Stomach (tissue), 9 donors: ENCODE measurements around the gene SLC39A6. TPM values are rescaled to one million over a fixed set of nuclear protein-coding genes. Genes with fewer than 3 reads are reported as not detected.

Experiments
- DNase-seq, 2 donors: peaks; one replicate each; pipeline versions ENCODE4 v3.0.0 to v3.0.0-alpha.2; 2013 to 2019
- H3K27ac ChIP-seq, 5 donors: fragments of 200-600 bp in 4 of 5; sonication (generic) in 4 of 5; one replicate each; pipeline ENCODE4 v1.5.1; 2013 to 2019; ENCODE audit warnings: mild to moderate bottlenecking in 1 of 5, moderate library complexity in 1 of 5
- H3K27me3 ChIP-seq, 3 donors: fragments of 200-600 bp; sonication (generic); one replicate each; pipeline ENCODE4 v1.5.1; 2017 to 2019; ENCODE audit warnings: mixed run types in 1 of 3
- H3K36me3 ChIP-seq, 4 donors: fragments of 200-600 bp; sonication (generic); 1 replicate in 3 of 4; 2 replicates in 1 of 4; pipeline ENCODE4 v1.5.1; 2016 to 2019
- H3K4me1 ChIP-seq, 4 donors: fragments of 200-600 bp; sonication (generic); one replicate each; pipeline ENCODE4 v1.5.1; 2016 to 2019
- H3K4me3 ChIP-seq, 4 donors: fragments of 200-600 bp; sonication (generic) in 3 of 4; one replicate each; pipeline ENCODE4 v1.5.1; 2016 to 2019; ENCODE audit warnings: mild to moderate bottlenecking in 1 of 4
- H3K9me3 ChIP-seq, 4 donors: fragments of 200-600 bp; sonication (generic); one replicate each; pipeline ENCODE4 v1.5.1; 2016 to 2019
- EP300 ChIP-seq: sonication (generic); formaldehyde crosslinking; IDR thresholded peaks from one replicate; pipeline ENCODE4 v1.6.1; 2017; ENCODE audit warnings: antibody characterized with exemption
- POLR2A ChIP-seq, 4 donors: fragments of 450-650 bp; IDR thresholded peaks; one replicate each; pipeline ENCODE4 v1.6.1; 2016; ENCODE audit warnings: antibody characterized with exemption in 4 of 4, control low read depth in 2 of 4, mild to moderate bottlenecking in 1 of 4, moderate library complexity in 1 of 4
- POLR2AphosphoS5 ChIP-seq, 3 donors: sonication (generic); formaldehyde crosslinking; IDR thresholded peaks; one replicate each; pipeline ENCODE4 v1.6.1; 2016; ENCODE audit warnings: antibody characterized with exemption in 3 of 3
- WGBS, 5 donors: extraction: QIAGEN DNeasy Blood & Tissue Kit in 3 of 5; methylation state at CpG; one replicate each; pipeline versions ENCODE4 v1.1.5 to v1.1.7; 2013 to 2018; 5-methylcytosine and 5-hydroxymethylcytosine counted together
- intact Hi-C: fragments of 100-400 bp; cut with DNase I; formaldehyde crosslinking; loops from one replicate; pipeline ENCODE4 v1.15.1; 2023; ENCODE audit warnings: low total_unique reads
- polyA plus RNA-seq, 3 donors: library from polyadenylated mRNA; stranded (reverse); fragments of 200-250 nt; gene quantifications; one replicate each; pipeline ENCODE4 v1.2.3, GENCODE V29; 2013
- total RNA-seq, 5 donors: library from RNA; depleted of rRNA; stranded (reverse); fragments of >200 nt; gene quantifications; one replicate each; pipeline versions ENCODE4 v1.1.0 to v1.2.3, GENCODE V29; 2014 to 2016
- TF ChIP-seq, protein P1 (sequence below), 7 experiments: fragments of 450-650 bp in 4 of 7; fragments of 200-600 bp in 3 of 7; sonication (generic) in 3 of 7; IDR thresholded peaks; one replicate each; pipeline ENCODE4 v1.5.1; 2016 to 2019; ENCODE audit warnings: antibody characterized with exemption in 7 of 7, control low read depth in 2 of 7, mild to moderate bottlenecking in 1 of 7
- donor health status: healthy with polysubstance abuse.
- donor health status: Bipolar disorder and iron deficiency.
- donor health status: healthy.

Gene SLC39A6
- total and polyA plus RNA-seq, 8 donors = 4.0 to 33.9 (median 12.7) TPM

DNA sequence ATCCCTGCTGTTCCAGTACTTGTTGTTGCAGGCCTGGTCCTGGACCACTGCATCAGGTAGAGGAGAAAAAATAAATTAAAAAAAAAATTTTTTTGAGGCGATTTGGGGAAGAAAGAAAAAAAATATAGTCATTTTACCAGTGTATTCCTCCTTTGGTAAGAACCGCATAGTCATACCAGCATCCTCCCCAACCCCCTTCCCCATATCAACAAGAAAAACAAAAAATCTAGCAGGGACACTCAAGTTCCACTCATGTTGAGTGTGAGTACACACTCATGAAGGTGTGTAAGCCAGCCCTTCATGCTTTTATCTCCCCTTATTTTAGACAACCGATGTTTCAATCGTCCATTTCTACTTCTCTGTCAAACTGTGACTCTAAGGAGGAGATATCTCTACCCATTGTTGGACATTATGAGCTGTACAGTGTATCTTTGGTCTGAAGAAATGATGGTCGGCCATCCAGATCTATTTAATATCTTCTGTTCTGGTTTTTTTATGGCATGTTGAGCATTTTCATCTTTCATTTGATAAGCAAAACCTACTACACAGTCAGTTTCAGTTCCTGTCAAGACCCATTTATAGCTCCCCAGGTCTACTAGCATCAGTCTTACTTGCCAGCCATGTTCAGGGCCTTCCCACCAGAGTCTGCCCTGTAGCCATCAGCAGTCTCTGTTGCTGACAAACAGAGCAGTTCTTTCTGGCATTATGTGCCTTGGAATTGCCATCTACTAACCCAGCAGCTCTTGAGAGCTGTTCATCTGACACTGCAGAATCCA, 20.6 kb upstream of the SLC39A6 start:
- no peak overlapping the region for H3K4me3 ChIP-seq
- no peak for DNase-seq
- H3K27me3 ChIP-seq = no peaks in the 10 kb centered on the region
- peaks cover 19 to 100% (median 99%) of the 10 kb centered on the region in 4 donors for H3K36me3 ChIP-seq
- TF ChIP-seq POLR2AphosphoS5 (IDR thresholded peaks at IDR 0.05) (no peak), EP300 (no peak), POLR2A (IDR thresholded peaks at IDR 0.05) (no peak)
- TF ChIP-seq, protein P1, sequence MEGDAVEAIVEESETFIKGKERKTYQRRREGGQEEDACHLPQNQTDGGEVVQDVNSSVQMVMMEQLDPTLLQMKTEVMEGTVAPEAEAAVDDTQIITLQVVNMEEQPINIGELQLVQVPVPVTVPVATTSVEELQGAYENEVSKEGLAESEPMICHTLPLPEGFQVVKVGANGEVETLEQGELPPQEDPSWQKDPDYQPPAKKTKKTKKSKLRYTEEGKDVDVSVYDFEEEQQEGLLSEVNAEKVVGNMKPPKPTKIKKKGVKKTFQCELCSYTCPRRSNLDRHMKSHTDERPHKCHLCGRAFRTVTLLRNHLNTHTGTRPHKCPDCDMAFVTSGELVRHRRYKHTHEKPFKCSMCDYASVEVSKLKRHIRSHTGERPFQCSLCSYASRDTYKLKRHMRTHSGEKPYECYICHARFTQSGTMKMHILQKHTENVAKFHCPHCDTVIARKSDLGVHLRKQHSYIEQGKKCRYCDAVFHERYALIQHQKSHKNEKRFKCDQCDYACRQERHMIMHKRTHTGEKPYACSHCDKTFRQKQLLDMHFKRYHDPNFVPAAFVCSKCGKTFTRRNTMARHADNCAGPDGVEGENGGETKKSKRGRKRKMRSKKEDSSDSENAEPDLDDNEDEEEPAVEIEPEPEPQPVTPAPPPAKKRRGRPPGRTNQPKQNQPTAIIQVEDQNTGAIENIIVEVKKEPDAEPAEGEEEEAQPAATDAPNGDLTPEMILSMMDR (IDR thresholded peaks at IDR 0.05) = no peak
- no peaks in the 10 kb centered on the region for H3K9me3 ChIP-seq
- intact Hi-C loops = no loop called here
- WGBS, 5 donors = 90 to 97% (median 94%) methylated on average over 5 of the region's 5 CpGs
- H3K4me1 ChIP-seq = no peaks in the 10 kb centered on the region
- no peak overlapping the region for H3K27ac ChIP-seq

DNA sequence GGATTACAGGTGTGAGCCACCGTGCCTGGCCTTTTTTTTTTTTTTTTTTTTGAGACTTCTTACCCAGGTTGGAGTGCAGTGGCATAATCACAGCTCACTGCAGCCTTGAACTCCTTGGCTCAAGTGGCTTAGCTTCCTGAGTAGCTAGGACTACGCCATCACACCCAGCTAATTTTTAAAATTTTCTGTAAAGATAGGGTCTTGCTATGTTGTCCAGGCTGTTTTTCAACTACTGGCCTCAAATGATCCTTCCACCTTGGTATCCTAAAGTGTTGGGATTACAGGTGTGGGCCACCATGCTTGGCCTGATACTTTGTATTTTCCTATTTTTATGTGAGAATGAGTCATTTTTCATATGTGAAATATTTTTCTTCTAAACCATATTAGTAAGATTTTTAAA, 14.3 kb upstream of the SLC39A6 start:
- no peak overlapping the region for H3K27ac ChIP-seq
- H3K4me3 ChIP-seq = no peak overlapping the region
- intact Hi-C loops = no loop called here
- peaks cover 40 to 100% (median 100%) of the 10 kb centered on the region in 4 donors for H3K36me3 ChIP-seq
- no peak for DNase-seq
- TF ChIP-seq POLR2AphosphoS5 (IDR thresholded peaks at IDR 0.05) (no peak), POLR2A (IDR thresholded peaks at IDR 0.05) (no peak), EP300 (no peak)
- TF ChIP-seq, protein P1 (IDR thresholded peaks at IDR 0.05) = no peak
- no peaks in the 10 kb centered on the region for H3K9me3 ChIP-seq
- 95 to 98% (median 96%) methylated on average over 1 to 2 of the region's 2 CpGs for WGBS, 5 donors
- no peaks in the 10 kb centered on the region for H3K27me3 ChIP-seq
- no peaks in the 10 kb centered on the region for H3K4me1 ChIP-seq

DNA sequence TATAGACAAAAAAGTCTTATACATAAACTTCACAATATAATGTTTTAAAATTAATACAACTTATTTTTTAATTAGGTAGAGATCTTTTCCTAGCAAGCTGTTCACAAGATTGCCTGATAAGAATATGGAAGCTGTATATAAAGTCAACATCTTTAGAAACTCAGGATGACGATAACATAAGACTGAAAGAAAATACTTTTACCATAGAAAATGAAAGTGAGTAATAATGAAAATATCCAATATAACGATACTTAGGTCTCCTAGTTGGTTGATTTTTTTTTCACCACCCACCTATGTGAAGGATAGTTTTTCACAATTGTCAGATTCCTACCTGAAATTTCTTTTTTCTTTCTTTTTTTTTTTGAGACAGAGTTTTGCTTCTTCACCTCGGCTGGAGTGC, 13.6 kb upstream of the SLC39A6 start:
- H3K27ac ChIP-seq = no peak overlapping the region
- H3K9me3 ChIP-seq = no peaks in the 10 kb centered on the region
- intact Hi-C loops = no loop called here
- 84 to 90% (median 89%) methylated on average over 3 of the region's 3 CpGs for WGBS, 5 donors
- no peak for DNase-seq
- H3K36me3 ChIP-seq = peaks cover 40 to 100% (median 100%) of the 10 kb centered on the region in 4 donors
- TF ChIP-seq EP300 (no peak), POLR2A (IDR thresholded peaks at IDR 0.05) (no peak), POLR2AphosphoS5 (IDR thresholded peaks at IDR 0.05) (no peak)
- TF ChIP-seq, protein P1 (IDR thresholded peaks at IDR 0.05) = no peak
- H3K4me3 ChIP-seq = no peak overlapping the region
- H3K4me1 ChIP-seq = no peaks in the 10 kb centered on the region
- H3K27me3 ChIP-seq = no peaks in the 10 kb centered on the region

DNA sequence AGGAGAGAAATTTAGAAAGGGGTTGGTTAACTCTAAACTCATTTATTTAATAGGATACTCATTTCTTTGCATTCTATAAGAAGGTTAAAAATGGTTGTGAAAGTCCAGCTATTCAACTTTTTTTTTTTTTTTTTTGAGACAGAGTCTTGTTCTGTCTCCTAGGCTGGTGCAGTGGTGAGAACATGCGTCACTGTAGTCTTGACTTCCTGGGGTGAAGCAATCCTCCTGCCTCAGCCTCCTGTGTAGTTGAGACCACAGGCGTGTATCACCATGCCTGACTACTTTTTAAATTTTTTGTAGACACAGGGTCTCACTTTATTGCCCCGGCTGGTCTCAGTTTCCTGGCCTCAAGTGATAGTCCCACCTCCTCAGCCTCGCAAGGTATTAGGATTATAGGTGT, 12.4 kb upstream of the SLC39A6 start:
- intact Hi-C loops = no loop called here
- peaks cover 38 to 100% (median 99%) of the 10 kb centered on the region in 4 donors for H3K36me3 ChIP-seq
- 93 to 98% (median 95%) methylated on average over 4 of the region's 4 CpGs for WGBS, 5 donors
- no peak overlapping the region for H3K27ac ChIP-seq
- no peaks in the 10 kb centered on the region for H3K4me1 ChIP-seq
- H3K9me3 ChIP-seq = no peaks in the 10 kb centered on the region
- no peak for DNase-seq
- H3K4me3 ChIP-seq = no peak overlapping the region
- H3K27me3 ChIP-seq = no peaks in the 10 kb centered on the region
- TF ChIP-seq POLR2AphosphoS5 (IDR thresholded peaks at IDR 0.05) = no peak
- no peak for TF ChIP-seq POLR2A (IDR thresholded peaks at IDR 0.05)
- TF ChIP-seq, protein P1 (IDR thresholded peaks at IDR 0.05) = no peak
- TF ChIP-seq EP300 = no peak
